SK-N-SH treated with all-trans-retinoic acid at 6 μM for 48 hours (cell line): ENCODE results near the gene PARP11.

Experiments used
- ATAC-seq: fragments of 200-7000 bp; cut with Tn5 transposase; 3 replicates; pipeline ENCODE4 v1.9.1; 2020; ENCODE audit warnings: mild to moderate bottlenecking, moderate library complexity
- ARNTL ChIP-seq: fragments of 450-650 bp; formaldehyde crosslinking; IDR thresholded peaks from 2 replicates; pipeline ENCODE4 v1.5.0; 2020; ENCODE audit warnings: low read depth, mild to moderate bottlenecking, moderate library complexity, borderline replicate concordance
- BACH2 ChIP-seq: fragments of 250-450 bp; sonication (Bioruptor Pico); IDR thresholded peaks from 2 replicates; pipeline ENCODE4 v1.9.0; 2021; ENCODE audit warnings: mild to moderate bottlenecking, borderline replicate concordance
- CSDC2 ChIP-seq: fragments of 250-450 bp; sonication (Bioruptor Pico); IDR thresholded peaks from 2 replicates; pipeline ENCODE4 v1.5.0; 2020; ENCODE audit warnings: mild to moderate bottlenecking, moderate library complexity
- GLIS3 ChIP-seq: fragments of 250-450 bp; sonication (Bioruptor Pico); IDR thresholded peaks from 2 replicates; pipeline ENCODE4 v1.5.0; 2020; ENCODE audit warnings: mild to moderate bottlenecking, moderate library complexity
- ISL1 ChIP-seq: fragments of 250-450 bp; sonication (Bioruptor Pico); IDR thresholded peaks from 2 replicates; pipeline ENCODE4 v2.1.2; 2022; ENCODE audit warnings: mild to moderate bottlenecking, moderate library complexity
- OSR1 ChIP-seq: fragments of 250-450 bp; sonication (Bioruptor Pico); IDR thresholded peaks from 2 replicates; pipeline ENCODE4 v1.8.0; 2022; ENCODE audit warnings: moderate library complexity, mild to moderate bottlenecking, inconsistent platforms
- PPARA ChIP-seq: fragments of 250-450 bp; sonication (Bioruptor Pico); IDR thresholded peaks from 2 replicates; pipeline ENCODE4 v1.5.0; 2020; ENCODE audit warnings: mild to moderate bottlenecking, borderline replicate concordance
- RARB ChIP-seq: fragments of 250-450 bp; sonication (Bioruptor Pico); IDR thresholded peaks from 2 replicates; pipeline ENCODE4 v1.8.0; 2021; ENCODE audit warnings: mild to moderate bottlenecking, moderate library complexity
- SNAI2 ChIP-seq: fragments of 250-450 bp; sonication (Bioruptor Pico); IDR thresholded peaks from 2 replicates; pipeline ENCODE4 v1.5.0; 2020; ENCODE audit warnings: mild to moderate bottlenecking, moderate library complexity
- TCF4 ChIP-seq: fragments of 250-450 bp; sonication (Bioruptor Pico); IDR thresholded peaks from 2 replicates; pipeline ENCODE4 v1.8.0; 2021; ENCODE audit warnings: mild to moderate bottlenecking, moderate library complexity, borderline replicate concordance
- TOX ChIP-seq: fragments of 250-450 bp; sonication (Bioruptor Pico); IDR thresholded peaks from 2 replicates; pipeline ENCODE4 v1.8.0; 2021; ENCODE audit warnings: mild to moderate bottlenecking, moderate library complexity, borderline replicate concordance
- ZFP3 ChIP-seq: fragments of 250-450 bp; sonication (Bioruptor Pico); IDR thresholded peaks from 2 replicates; pipeline ENCODE4 v1.5.0; 2020; ENCODE audit warnings: mild to moderate bottlenecking, moderate library complexity
- ZFP30 ChIP-seq: fragments of 450-650 bp; formaldehyde crosslinking; IDR thresholded peaks from 2 replicates; pipeline ENCODE4 v1.5.0; 2022; ENCODE audit warnings: mild to moderate bottlenecking, moderate library complexity
- ZNF565 ChIP-seq: fragments of 450-650 bp; formaldehyde crosslinking; conservative IDR thresholded peaks from 2 replicates; pipeline ENCODE4 v1.5.0; 2020; ENCODE audit warnings: low read depth, mild to moderate bottlenecking, moderate library complexity
- ZNF70 ChIP-seq: fragments of 450-650 bp; formaldehyde crosslinking; IDR thresholded peaks from 2 replicates; pipeline ENCODE4 v1.5.0; 2020; ENCODE audit warnings: mild to moderate bottlenecking, moderate library complexity
- ZNF8 ChIP-seq: fragments of 450-650 bp; formaldehyde crosslinking; IDR thresholded peaks from 2 replicates; pipeline ENCODE4 v1.5.0; 2020; ENCODE audit warnings: mild to moderate bottlenecking, moderate library complexity
- TF ChIP-seq, protein P1 (sequence below): fragments of 250-450 bp; sonication (Bioruptor Pico); IDR thresholded peaks from 2 replicates; pipeline ENCODE4 v1.5.0; 2020; ENCODE audit warnings: mild to moderate bottlenecking, moderate library complexity
- TF ChIP-seq, protein P2 (sequence below): fragments of 250-450 bp; sonication (Bioruptor Pico); IDR thresholded peaks from 2 replicates; pipeline ENCODE4 v1.5.1; 2021; ENCODE audit warnings: mild to moderate bottlenecking, moderate library complexity
- TF ChIP-seq, protein P3 (sequence below): fragments of 250-450 bp; sonication (Bioruptor Pico); IDR thresholded peaks from 2 replicates; pipeline ENCODE4 v1.5.1; 2020; ENCODE audit warnings: low read depth, mild to moderate bottlenecking, moderate library complexity
- TF ChIP-seq, protein P4 (sequence below): fragments of 250-450 bp; sonication (Bioruptor Pico); IDR thresholded peaks from 2 replicates; pipeline ENCODE4 v1.8.0; 2021; ENCODE audit warnings: low read depth, mild to moderate bottlenecking, moderate library complexity, borderline replicate concordance
- TF ChIP-seq, protein P5 (sequence below): fragments of 250-450 bp; sonication (Bioruptor Pico); IDR thresholded peaks from 2 replicates; pipeline ENCODE4 v1.8.0; 2020; ENCODE audit warnings: mild to moderate bottlenecking, moderate library complexity, borderline replicate concordance

Gene PARP11

DNA sequence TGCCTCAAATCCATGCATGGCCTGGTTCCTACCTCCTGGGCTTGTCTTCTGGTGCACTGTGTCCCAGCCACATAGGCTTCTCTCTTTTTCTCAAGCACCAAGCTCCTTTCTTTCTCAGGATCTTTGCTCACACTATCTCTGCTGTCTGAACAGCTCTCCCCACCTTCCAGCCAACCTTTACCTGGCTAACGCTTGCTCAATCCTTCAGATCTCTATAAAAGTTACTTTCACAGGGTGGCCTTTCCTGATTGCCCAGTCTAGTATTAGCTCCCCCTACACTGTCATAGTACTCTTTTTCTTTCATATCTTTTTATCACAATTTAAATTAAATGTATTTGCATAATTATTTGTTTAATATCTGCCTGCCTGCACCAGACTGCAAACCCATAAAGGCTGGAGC, 3.8 kb downstream of the PARP11 start:
- ATAC-seq, result no peak
- TF ChIP-seq CSDC2 (CRISPR knock-in tag) (no peak), TCF4 (CRISPR knock-in tag) (no peak), BACH2 (no peak), ZNF565 (CRISPR knock-in tag) (no peak)

DNA sequence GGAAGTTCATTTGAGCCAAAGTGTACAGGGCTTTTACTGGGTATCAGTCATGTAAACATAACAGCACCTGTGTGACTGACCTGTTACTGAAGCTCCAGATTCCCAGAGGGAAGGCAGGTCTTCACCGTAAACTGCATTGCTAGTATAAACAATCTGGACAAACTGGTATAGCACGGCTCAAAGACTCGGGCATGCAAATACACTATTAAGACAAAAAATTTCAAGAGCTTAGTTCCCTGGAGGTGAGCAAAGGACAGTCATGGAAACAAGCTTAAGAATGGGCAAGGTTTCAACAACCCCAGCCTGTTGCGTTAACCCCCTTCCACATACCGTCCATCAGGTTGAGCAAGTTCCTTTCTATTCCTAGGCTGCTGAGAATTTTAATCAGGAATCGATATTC, 9.4 kb downstream of the PARP11 start:
- no peak for TF ChIP-seq CSDC2 (CRISPR knock-in tag)
- TF ChIP-seq, protein P1, sequence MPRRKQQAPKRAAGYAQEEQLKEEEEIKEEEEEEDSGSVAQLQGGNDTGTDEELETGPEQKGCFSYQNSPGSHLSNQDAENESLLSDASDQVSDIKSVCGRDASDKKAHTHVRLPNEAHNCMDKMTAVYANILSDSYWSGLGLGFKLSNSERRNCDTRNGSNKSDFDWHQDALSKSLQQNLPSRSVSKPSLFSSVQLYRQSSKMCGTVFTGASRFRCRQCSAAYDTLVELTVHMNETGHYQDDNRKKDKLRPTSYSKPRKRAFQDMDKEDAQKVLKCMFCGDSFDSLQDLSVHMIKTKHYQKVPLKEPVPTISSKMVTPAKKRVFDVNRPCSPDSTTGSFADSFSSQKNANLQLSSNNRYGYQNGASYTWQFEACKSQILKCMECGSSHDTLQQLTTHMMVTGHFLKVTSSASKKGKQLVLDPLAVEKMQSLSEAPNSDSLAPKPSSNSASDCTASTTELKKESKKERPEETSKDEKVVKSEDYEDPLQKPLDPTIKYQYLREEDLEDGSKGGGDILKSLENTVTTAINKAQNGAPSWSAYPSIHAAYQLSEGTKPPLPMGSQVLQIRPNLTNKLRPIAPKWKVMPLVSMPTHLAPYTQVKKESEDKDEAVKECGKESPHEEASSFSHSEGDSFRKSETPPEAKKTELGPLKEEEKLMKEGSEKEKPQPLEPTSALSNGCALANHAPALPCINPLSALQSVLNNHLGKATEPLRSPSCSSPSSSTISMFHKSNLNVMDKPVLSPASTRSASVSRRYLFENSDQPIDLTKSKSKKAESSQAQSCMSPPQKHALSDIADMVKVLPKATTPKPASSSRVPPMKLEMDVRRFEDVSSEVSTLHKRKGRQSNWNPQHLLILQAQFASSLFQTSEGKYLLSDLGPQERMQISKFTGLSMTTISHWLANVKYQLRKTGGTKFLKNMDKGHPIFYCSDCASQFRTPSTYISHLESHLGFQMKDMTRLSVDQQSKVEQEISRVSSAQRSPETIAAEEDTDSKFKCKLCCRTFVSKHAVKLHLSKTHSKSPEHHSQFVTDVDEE (CRISPR knock-in tag), result no peak
- TF ChIP-seq OSR1, result no peak
- TF ChIP-seq ZFP30 (CRISPR knock-in tag), result no peak
- TF ChIP-seq, protein P2, sequence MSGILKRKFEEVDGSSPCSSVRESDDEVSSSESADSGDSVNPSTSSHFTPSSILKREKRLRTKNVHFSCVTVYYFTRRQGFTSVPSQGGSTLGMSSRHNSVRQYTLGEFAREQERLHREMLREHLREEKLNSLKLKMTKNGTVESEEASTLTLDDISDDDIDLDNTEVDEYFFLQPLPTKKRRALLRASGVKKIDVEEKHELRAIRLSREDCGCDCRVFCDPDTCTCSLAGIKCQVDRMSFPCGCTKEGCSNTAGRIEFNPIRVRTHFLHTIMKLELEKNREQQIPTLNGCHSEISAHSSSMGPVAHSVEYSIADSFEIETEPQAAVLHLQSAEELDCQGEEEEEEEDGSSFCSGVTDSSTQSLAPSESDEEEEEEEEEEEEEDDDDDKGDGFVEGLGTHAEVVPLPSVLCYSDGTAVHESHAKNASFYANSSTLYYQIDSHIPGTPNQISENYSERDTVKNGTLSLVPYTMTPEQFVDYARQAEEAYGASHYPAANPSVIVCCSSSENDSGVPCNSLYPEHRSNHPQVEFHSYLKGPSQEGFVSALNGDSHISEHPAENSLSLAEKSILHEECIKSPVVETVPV (CRISPR knock-in tag), result no peak
- TF ChIP-seq, protein P3, sequence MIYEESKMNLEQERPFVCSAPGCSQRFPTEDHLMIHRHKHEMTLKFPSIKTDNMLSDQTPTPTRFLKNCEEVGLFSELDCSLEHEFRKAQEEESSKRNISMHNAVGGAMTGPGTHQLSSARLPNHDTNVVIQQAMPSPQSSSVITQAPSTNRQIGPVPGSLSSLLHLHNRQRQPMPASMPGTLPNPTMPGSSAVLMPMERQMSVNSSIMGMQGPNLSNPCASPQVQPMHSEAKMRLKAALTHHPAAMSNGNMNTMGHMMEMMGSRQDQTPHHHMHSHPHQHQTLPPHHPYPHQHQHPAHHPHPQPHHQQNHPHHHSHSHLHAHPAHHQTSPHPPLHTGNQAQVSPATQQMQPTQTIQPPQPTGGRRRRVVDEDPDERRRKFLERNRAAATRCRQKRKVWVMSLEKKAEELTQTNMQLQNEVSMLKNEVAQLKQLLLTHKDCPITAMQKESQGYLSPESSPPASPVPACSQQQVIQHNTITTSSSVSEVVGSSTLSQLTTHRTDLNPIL (CRISPR knock-in tag), result no peak
- no peak for TF ChIP-seq SNAI2
- no peak for TF ChIP-seq TOX (CRISPR knock-in tag)
- TF ChIP-seq RARB (CRISPR knock-in tag), result no peak
- no peak for TF ChIP-seq ISL1 (CRISPR knock-in tag)
- TF ChIP-seq, protein P4, sequence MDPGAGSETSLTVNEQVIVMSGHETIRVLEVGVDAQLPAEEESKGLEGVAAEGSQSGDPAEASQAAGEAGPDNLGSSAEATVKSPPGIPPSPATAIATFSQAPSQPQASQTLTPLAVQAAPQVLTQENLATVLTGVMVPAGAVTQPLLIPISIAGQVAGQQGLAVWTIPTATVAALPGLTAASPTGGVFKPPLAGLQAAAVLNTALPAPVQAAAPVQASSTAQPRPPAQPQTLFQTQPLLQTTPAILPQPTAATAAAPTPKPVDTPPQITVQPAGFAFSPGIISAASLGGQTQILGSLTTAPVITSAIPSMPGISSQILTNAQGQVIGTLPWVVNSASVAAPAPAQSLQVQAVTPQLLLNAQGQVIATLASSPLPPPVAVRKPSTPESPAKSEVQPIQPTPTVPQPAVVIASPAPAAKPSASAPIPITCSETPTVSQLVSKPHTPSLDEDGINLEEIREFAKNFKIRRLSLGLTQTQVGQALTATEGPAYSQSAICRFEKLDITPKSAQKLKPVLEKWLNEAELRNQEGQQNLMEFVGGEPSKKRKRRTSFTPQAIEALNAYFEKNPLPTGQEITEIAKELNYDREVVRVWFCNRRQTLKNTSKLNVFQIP (CRISPR knock-in tag), result no peak
- no peak for TF ChIP-seq ZNF70 (CRISPR knock-in tag)
- TF ChIP-seq ARNTL, result no peak
- no peak for TF ChIP-seq GLIS3 (CRISPR knock-in tag)
- no peak for TF ChIP-seq ZNF8 (CRISPR knock-in tag)
- ATAC-seq, result no peak

DNA sequence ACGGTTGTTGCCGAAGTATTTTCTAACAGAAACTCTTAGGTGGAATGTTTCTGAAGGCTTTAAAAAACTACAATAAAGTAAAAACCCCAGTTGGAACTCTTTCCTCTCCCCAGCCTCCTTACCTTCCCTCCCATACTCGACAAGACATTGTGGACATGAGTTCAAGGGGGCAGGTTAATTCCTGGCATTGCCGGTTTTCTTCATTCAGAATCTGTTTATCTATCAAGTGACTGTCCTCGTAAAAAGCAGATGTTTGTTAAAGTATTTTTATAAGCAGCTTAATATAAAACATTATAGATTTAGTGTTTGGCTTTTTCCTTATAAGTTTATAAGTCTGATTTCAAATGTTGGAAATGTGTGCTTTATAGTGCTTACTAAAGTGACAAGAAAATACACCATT, 30.7 kb downstream of the PARP11 start:
- no peak for TF ChIP-seq GLIS3 (CRISPR knock-in tag)
- TF ChIP-seq, all 23 proteins: peak for 0
- no peak for ATAC-seq

DNA sequence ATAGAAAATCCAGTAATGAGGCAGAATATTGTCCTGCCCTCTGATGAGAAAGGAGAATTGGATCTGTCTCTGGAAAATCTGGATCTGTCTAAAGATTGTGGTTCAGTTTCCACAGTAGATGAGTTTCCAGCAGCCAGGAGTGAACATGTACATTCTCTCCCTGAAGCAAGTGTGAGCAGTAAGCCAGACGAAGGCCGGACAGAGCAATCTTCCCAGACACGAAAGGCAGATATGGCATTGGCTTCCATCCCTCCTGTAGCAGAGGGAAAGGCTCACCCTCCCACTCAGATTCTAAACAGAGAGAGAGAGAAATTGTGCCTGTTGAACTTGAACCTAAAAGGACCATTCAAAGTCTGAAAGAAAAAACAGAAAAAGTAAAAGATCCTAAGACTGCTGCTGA, 31.4 kb downstream of the PARP11 start:
- no peak for ATAC-seq
- TF ChIP-seq ZNF8 (CRISPR knock-in tag) (no peak), ZNF70 (CRISPR knock-in tag) (no peak), SNAI2 (no peak), ZNF565 (CRISPR knock-in tag) (no peak), PPARA (no peak), ISL1 (CRISPR knock-in tag) (no peak), OSR1 (no peak), ZFP3 (CRISPR knock-in tag) (no peak), TCF4 (CRISPR knock-in tag) (no peak), BACH2 (no peak), TOX (CRISPR knock-in tag) (no peak)
- TF ChIP-seq, protein P5, sequence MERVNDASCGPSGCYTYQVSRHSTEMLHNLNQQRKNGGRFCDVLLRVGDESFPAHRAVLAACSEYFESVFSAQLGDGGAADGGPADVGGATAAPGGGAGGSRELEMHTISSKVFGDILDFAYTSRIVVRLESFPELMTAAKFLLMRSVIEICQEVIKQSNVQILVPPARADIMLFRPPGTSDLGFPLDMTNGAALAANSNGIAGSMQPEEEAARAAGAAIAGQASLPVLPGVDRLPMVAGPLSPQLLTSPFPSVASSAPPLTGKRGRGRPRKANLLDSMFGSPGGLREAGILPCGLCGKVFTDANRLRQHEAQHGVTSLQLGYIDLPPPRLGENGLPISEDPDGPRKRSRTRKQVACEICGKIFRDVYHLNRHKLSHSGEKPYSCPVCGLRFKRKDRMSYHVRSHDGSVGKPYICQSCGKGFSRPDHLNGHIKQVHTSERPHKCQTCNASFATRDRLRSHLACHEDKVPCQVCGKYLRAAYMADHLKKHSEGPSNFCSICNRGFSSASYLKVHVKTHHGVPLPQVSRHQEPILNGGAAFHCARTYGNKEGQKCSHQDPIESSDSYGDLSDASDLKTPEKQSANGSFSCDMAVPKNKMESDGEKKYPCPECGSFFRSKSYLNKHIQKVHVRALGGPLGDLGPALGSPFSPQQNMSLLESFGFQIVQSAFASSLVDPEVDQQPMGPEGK, result no peak
- TF ChIP-seq, protein P4 (CRISPR knock-in tag), result no peak
- TF ChIP-seq, protein P3 (CRISPR knock-in tag), result no peak
- TF ChIP-seq, protein P2 (CRISPR knock-in tag), result no peak
